Activated CD4-positive, alpha-beta T cell treated with anti-CD3 and anti-CD28 coated beads for 4 hours (primary cell): ENCODE measurements around the gene TTC28.
A peak's percentile ranks its signal among the peaks of the same experiment; 100 is the strongest.
"Not testable (repeated sequence)": the region's sequence is repeated elsewhere in the genome, so short reads cannot be mapped to it uniquely, and the experiment has no call there.

Experiments
- DNase-seq, 2 donors: peaks; one replicate each; pipeline ENCODE4 v3.0.0-alpha.2; 2020

Gene TTC28

DNA sequence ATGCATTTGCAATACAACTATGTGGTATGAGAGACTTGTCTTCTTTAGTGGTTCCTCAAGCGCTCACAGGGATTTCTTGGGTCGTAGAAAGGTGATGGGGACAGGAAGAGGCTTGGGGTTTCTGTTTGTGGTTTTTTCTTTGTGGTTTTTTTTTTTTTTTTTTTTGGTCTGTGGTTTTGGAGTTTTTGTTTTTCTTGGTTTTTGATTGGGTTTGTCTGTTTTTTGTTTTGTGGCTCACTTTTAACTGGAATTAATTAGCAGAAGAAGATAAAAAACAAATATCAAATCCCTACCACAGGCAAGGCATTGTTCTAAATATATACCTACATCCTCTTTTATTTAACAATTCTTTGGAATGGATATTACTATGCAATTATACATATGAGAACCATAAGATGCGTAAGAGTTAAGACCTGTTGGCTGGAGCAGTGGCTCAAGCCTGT, 5.5 kb downstream of the TTC28 start:
- peak; percentile 11 to 20 for DNase-seq

- no peak for DNase-seq
These were observed 8.9 kb downstream of the TTC28 start for GRCh38 chr22:28670756-28671155.

DNA sequence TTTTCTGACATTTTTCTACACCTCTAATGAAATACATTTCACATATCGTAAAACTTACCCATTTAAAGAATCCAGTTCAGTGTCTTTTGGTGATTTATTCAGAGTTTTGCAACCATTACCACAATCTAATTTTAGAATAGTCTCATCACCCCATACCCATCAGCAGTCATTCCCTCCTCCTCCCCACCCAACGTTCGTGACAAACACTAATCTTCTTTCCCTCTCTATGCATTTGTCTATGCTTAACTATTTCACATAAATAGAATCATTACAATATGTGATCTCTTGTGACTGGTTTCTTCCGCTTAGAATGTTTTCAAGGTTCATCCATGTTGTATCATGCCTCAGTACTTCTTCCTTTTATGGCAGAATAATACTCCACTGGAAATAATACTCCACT, 9.5 kb downstream of the TTC28 start:
- DNase-seq, result no peak

DNA sequence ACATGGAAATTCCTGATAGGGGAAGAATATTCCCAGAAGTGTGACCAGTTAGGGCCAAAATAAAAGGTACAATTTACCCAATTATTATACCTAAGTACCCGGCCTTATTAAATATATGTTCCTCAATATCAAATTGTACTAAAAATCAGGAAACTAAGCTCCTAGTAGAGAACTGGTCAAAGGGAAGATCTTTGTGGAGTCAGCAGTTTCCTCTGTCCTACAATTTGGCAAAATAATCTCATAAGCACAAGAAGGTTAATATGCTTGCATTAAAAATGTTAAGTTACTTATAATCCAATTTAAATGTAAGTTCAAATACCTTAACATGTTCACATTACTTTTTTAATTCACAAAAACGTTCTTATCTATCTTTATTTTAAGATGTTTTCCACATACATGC, 10.3 kb downstream of the TTC28 start:
- no peak for DNase-seq

GRCh38 chr22:28663569-28663942, 16.1 kb downstream of the TTC28 start:
- not testable (repeated sequence) for DNase-seq

- no peak for DNase-seq
These were observed 21.2 kb downstream of the TTC28 start for GRCh38 chr22:28658448-28658847.

DNA sequence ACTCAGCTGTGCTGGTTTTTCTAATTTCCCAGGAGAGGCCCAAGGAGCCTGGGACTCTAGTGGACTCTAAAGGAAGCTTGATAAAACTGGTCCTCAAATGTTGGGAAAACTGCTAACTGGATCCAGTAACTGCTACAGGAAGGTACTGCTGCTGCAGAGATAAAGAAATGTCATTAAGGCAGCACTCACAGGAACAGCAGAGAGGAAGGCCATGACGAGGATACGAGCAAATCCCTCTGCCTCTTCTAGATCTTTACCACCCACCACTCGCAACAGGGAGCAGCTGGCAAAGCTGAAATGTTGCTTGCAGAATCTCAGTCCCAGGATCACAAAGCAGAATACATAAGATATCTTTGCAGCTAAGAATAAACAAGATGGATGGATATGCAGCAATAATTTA, 23.5 kb downstream of the TTC28 start:
- no peak for DNase-seq

DNA sequence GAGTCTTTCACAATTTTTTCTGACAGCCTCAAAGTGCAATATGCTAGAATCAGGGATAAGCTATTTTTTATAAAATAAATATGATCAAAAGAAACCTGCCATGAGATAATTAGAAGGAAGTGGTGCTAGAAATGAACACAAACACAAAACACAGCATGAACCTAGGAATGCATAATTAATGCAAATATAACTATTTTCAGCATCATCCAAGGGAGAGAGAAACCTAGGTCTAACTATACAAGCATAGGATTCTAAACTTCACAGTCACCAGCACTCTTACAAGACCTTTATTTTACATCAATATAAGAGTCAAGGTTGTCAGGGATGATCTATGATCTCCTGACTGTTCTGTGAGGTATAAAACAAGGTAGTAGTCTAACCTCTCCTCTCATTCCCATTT, 29.2 kb downstream of the TTC28 start:
- DNase-seq, result no peak

DNA sequence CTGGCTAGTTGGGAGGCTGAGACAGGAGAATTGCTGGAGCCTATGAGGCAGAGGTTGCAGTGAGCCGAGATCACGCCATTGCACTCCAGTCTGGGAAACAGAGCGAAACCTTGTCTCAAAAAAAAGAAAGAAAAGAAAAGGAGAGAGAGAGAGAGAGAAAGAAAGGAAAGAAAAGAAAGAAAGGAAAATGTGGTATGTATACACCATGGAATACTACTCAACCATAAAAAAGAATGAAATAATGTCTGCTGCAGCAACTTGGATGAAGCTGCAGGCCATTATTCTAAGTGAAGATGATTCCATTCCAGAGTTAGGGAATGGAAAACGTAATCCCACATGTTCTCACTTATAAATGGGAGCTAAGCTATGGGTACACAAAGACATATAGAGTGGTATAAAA, 30.8 kb downstream of the TTC28 start:
- DNase-seq, result no peak

DNA sequence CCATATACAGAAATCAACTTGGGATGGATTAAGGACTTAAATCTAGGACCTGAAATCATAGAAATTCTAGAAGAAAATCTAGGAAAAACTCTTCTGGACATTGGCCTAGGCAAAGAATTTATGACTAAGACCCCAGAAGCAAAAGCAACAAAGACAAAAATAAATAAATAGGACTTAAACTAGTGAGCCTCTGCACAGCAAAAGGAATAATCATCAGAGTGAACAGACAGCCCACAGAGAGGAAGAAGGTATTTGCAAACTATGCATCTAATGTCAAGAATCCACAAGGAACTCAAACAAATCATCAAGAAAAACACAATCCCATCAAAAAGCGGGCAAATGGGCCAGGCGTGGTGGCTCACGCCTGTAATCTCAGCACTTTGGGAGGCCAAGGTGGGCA, 32.4 kb downstream of the TTC28 start:
- DNase-seq, result no peak

DNA sequence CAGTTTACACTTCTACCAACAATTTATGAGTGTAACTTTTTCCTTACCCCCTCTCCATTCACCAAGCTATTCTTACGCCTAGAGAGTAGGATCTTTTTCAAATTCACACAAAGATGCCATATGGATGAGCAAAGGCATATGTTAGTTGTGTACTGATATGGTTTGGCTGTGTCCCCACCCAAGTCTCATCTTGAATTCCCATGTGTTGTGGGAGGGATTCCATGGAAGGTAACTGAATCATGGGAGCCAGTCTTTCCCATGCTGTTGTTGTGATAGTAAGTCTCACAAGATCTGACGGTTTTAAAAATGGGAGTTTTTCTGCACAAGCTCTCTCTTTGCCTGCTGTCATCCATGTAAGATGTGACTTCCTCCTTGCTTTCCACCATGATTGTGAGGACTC, 40.3 kb downstream of the TTC28 start:
- DNase-seq, result no peak

DNA sequence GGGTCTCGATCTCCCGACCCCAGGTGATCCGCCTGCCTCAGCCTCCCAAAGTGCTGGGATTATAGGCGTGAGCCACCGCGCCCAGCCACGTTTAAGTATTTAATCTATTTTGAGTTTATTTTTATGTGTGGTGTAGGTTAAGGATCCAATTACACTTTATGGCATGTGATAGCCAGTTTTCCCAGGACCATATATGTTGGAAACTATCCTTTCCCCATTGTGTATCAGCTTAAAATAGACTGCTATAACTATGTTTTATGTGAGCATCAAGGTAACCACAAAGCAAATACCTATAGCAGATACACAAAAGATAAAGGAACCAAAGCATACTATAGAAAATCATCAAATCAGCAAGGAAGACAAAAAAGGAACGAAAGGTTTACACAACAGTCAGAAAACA, 42.4 kb downstream of the TTC28 start:
- no peak for DNase-seq

DNA sequence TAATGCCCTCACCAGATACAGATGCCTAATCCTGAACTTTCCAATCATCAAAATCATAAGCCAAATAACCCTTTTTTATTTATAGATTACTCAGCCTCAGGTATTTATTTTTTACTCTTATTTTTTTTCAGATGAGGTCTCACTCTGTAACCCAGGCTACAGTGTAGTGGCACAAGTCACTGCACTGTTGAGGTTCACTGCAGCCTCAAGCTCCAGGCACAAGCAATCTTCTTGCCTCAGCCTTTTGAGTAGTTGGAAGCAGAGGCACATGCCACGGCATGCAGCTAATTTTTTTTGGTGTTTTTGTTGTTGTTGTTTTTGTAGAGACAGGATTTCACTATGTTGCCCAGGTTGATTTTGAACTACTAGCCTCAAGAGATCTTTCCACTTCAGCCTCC, 49.5 kb downstream of the TTC28 start:
- no peak for DNase-seq

DNA sequence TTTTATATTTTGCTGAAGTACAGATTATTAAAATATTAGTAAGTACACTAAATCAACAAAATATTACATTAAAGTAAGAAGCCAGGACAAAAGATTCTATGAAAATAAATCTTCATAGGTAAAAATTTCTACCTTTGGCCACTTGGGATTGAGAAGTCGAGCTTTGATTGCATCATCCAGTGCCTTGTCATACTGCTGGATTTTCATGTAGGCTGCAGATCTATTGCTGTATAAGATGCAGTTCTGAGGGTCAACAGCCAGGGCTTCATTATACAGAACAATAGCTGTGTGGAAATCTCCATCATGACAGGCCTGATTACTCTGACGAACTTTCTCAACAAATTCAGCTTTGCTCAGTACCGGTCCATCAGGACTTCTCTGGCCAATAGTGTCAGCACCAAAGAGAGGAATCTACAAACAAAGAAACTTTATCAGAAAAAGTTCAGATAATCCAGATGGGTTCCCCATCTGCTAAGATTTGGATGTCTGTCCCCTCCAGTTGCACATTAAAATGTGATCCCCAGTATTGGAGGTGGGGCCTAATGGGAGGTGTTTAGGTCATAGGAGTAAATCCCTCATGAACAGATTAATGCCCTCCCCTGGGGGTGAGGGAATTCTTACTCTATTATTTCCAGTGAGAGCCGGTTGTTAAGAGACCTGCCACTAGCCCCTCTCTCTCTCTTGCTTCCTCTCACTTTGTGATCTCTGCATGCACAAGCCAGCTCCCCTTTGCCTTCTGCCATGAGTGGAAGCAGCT, 50.0 kb downstream of the TTC28 start:
- DNase-seq, result no peak

DNA sequence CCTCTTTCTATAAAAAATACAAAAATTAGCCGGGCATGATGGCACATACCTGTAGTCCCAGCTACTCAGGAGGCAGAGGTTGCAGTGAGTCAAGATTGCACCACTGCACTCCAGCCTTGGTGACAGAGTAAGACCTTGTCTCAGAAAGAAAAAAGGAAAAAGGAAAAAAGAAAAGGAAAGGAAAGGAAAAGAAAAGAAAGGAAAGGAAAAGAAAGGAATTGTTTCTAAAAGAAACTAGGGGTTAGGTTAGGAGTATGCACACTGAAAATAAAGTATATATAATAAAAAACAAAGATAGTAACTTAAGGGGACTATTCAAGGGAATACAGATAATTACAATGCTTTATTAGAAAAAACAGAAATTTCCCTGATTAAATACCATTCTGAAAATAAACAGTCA, 50.9 kb downstream of the TTC28 start:
- no peak for DNase-seq

DNA sequence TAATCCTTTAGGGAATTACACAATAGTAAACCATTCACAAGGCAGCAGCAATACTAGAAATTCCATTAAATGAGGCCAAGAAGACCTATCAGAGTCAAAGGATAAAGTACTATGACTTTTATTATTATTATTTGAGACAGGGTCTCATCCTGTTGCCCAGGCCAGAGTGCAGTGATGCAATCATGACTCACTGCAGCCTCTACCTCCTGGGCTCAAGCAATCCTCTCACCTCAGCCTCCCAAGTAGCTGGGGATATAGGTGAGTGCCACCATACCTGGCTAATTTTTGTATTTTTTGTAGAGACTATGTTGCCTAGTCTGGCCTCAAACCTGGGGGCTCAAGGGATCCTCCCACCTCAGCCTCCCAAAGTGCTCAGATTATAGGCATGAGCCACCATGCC, 51.8 kb downstream of the TTC28 start:
- DNase-seq, result no peak

DNA sequence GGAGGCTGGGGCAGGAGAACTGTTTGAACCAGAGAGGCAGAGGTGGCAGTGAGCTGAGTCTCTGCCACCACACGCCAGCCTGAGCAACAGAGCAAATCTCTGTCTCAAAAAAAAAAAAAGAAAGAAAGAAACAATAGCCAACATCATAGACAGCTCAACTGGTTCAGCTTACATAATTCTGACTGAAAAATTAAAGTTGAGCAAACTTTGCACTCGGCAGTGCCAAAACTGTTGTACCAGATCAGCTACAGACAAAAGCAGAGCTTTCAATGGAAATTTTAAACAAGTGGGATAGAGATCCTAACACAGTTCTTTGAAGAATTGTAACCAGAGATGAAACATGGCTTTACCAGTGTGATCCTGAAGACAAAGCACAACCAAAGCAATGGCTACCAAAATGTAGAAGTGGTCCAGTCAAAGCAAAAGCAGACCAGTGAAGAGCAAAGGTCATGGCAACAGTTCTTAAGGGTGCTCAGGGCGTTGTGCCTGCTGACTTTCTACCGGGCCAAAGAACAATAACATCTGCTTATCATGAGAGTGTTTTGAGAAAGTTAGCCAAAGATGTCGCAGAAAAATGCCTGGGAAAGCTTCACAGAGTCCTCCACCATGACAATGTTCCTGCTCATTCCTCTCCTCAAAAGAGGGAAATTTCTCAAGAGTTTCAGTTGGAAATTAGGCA, 59.3 kb downstream of the TTC28 start:
- no peak for DNase-seq

GRCh38 chr22:28619236-28619635, 60.4 kb downstream of the TTC28 start:
- DNase-seq, result no peak

- DNase-seq, result not testable (repeated sequence)
These were observed 64.2 kb downstream of the TTC28 start for GRCh38 chr22:28615423-28615822.

DNA sequence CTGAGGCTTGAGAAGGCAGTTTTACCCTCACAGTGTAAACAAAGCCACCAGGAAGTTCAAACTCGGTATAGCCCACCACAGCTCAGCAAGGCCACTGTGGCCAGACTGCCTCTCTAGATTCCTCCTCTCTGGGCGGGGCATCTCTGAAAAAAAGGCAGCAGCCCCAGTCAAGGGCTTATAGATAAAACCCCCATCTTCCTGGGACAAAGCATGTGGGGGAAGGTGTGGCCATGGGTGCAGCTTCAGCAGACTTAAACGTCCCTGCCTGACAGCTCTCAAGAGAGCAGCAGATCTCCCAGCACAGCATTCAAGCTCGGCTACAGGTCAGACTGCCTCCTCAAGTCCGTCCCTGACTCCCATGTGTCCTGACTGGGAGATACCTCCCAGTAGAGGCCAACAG, 69.7 kb downstream of the TTC28 start:
- DNase-seq, result no peak

DNA sequence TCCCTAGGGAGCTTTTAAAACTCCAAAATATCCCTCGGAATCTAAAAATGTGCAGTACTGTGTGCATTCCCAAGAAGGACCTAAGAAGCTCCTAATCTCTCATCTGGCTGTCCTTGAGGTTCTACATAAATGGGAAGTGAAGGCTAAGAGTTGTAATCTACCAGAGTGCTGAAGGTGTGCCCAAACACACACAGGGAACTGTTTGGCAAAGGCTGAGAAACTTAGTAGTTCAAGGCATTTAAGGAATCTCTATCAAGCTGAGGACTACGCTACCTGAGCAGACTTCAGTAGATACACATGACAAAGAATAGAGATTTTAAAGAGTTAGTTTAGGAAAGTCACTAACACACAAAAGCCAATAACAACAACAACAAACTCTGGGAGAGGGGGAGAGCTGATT, 71.1 kb downstream of the TTC28 start:
- DNase-seq, result no peak

- no peak for DNase-seq
These were observed 71.8 kb downstream of the TTC28 start for GRCh38 chr22:28607795-28608194.

GRCh38 chr22:28604966-28605761, 74.5 kb downstream of the TTC28 start:
- no peak for DNase-seq

- DNase-seq, result no peak
These were observed 77.7 kb downstream of the TTC28 start for GRCh38 chr22:28601915-28602314.
